HG03280 (cell line): Measurements from ENCODE around the gene C22orf39.

Experiments used
- ATAC-seq: cut with Tn5 transposase; IDR thresholded peaks from one replicate; pipeline ENCODE4 v1.9.1; 2021; ENCODE audit warnings: mild to moderate bottlenecking, moderate library complexity; ENCODE audit not compliant: unreplicated experiment

The C22orf39 gene

GRCh38 chr22:19477321-19478044, 30.0 kb upstream of the C22orf39 start:
- ATAC-seq, result no peak

- ATAC-seq, result no peak
These were observed 28.5 kb upstream of the C22orf39 start for GRCh38 chr22:19476023-19476422.

GRCh38 chr22:19473578-19473977, 26.1 kb upstream of the C22orf39 start:
- ATAC-seq, result no peak

- ATAC-seq, result no peak
These were observed 24.7 kb upstream of the C22orf39 start for GRCh38 chr22:19472233-19472632.

GRCh38 chr22:19471572-19471971, 24.1 kb upstream of the C22orf39 start:
- no peak for ATAC-seq

GRCh38 chr22:19470010-19470409, 22.5 kb upstream of the C22orf39 start:
- ATAC-seq, result no peak

GRCh38 chr22:19469421-19469820, 21.9 kb upstream of the C22orf39 start:
- no peak for ATAC-seq

- no peak for ATAC-seq
These were observed 20.4 kb upstream of the C22orf39 start for GRCh38 chr22:19467912-19468311.

- ATAC-seq, result no peak
These were observed 19.6 kb upstream of the C22orf39 start for GRCh38 chr22:19466848-19467752.

- ATAC-seq, result no peak
These were observed 18.7 kb upstream of the C22orf39 start for GRCh38 chr22:19466126-19466716.

GRCh38 chr22:19464975-19465374, 17.5 kb upstream of the C22orf39 start:
- ATAC-seq, result no peak

- ATAC-seq, result no peak
These were observed 17.0 kb upstream of the C22orf39 start for GRCh38 chr22:19464546-19464945.

GRCh38 chr22:19463491-19464469, 16.3 kb upstream of the C22orf39 start:
- ATAC-seq, result no peak

GRCh38 chr22:19463008-19463407, 15.5 kb upstream of the C22orf39 start:
- no peak for ATAC-seq

- no peak for ATAC-seq
These were observed 14.0 kb upstream of the C22orf39 start for GRCh38 chr22:19461506-19461905.

GRCh38 chr22:19460036-19460435, 12.5 kb upstream of the C22orf39 start:
- no peak for ATAC-seq

GRCh38 chr22:19457828-19458428, 10.4 kb upstream of the C22orf39 start:
- ATAC-seq, result no peak

- no peak for ATAC-seq
These were observed 9.0 kb upstream of the C22orf39 start for GRCh38 chr22:19456541-19456940.

- no peak for ATAC-seq
These were observed 8.3 kb upstream of the C22orf39 start for GRCh38 chr22:19455585-19456370.
